KOPT-K1 (cell line): ENCODE data around the gene FAM124B.
"Not testable (repeated sequence)": the region's sequence is repeated elsewhere in the genome, so short reads cannot be mapped to it uniquely, and the experiment has no call there.

Source experiments
- H3K27ac ChIP-seq: fragments of 200-600 bp; sonication (generic); 2 replicates; pipeline ENCODE4 v1.5.1; 2016; ENCODE audit warnings: antibody characterized with exemption, mild to moderate bottlenecking, low read depth, low read length; ENCODE audit not compliant: poor library complexity, severe bottlenecking
- H3K36me3 ChIP-seq: fragments of 200-600 bp; sonication (generic); 2 replicates; pipeline ENCODE4 v1.5.1; 2017; ENCODE audit warnings: antibody characterized with exemption, mild to moderate bottlenecking, low read length, moderate library complexity; ENCODE audit not compliant: insufficient read depth
- H3K9me3 ChIP-seq: fragments of 200-600 bp; sonication (generic); 2 replicates; pipeline ENCODE4 v1.5.1; 2017; ENCODE audit warnings: antibody characterized with exemption, low read length, mild to moderate bottlenecking; ENCODE audit not compliant: insufficient read depth, poor library complexity, severe bottlenecking

Gene FAM124B

GRCh38 chr2:224400886-224401632 lies 848 bp downstream of the FAM124B start:
- peaks cover 13% of the 10 kb centered on the region for H3K9me3 ChIP-seq
- H3K36me3 ChIP-seq: no peaks in the 10 kb centered on the region
- H3K27ac ChIP-seq: no peak overlapping the region

- peaks cover 7% of the 10 kb centered on the region for H3K9me3 ChIP-seq
- no peaks in the 10 kb centered on the region for H3K36me3 ChIP-seq
- H3K27ac ChIP-seq: no peak overlapping the region
These were observed 1.6 kb downstream of the FAM124B start for GRCh38 chr2:224400174-224400810.

- no peak overlapping the region for H3K27ac ChIP-seq
- H3K36me3 ChIP-seq: no peaks in the 10 kb centered on the region
- H3K9me3 ChIP-seq: peaks cover 7% of the 10 kb centered on the region
These were observed 3.6 kb downstream of the FAM124B start for GRCh38 chr2:224398289-224398688.

GRCh38 chr2:224397100-224397499 lies 4.8 kb downstream of the FAM124B start:
- not testable (repeated sequence) for H3K27ac ChIP-seq, H3K9me3 ChIP-seq, H3K36me3 ChIP-seq

- Histone ChIP-seq H3K9me3 (peaks cover 7% of the 10 kb centered on the region), H3K36me3 (no peaks in the 10 kb centered on the region), H3K27ac (no peak overlapping the region)
These were observed 6.1 kb downstream of the FAM124B start for GRCh38 chr2:224395620-224396390.

GRCh38 chr2:224393157-224393872 lies 8.6 kb downstream of the FAM124B start:
- no peak overlapping the region for H3K27ac ChIP-seq
- peaks cover 7% of the 10 kb centered on the region for H3K9me3 ChIP-seq
- no peaks in the 10 kb centered on the region for H3K36me3 ChIP-seq

- Histone ChIP-seq H3K9me3 (peaks cover 7% of the 10 kb centered on the region), H3K36me3 (no peaks in the 10 kb centered on the region), H3K27ac (no peak overlapping the region)
These were observed 9.4 kb downstream of the FAM124B start for GRCh38 chr2:224392545-224392944.

- H3K36me3 ChIP-seq: no peaks in the 10 kb centered on the region
- no peak overlapping the region for H3K27ac ChIP-seq
- no peaks in the 10 kb centered on the region for H3K9me3 ChIP-seq
These were observed 12.6 kb downstream of the FAM124B start for GRCh38 chr2:224389317-224389716.

- Histone ChIP-seq H3K27ac (no peak overlapping the region), H3K9me3 (no peaks in the 10 kb centered on the region), H3K36me3 (no peaks in the 10 kb centered on the region)
These were observed 15.0 kb downstream of the FAM124B start for GRCh38 chr2:224386876-224387275.

- Histone ChIP-seq H3K36me3 (no peaks in the 10 kb centered on the region), H3K9me3 (no peaks in the 10 kb centered on the region), H3K27ac (no peak overlapping the region)
These were observed 18.8 kb downstream of the FAM124B start for GRCh38 chr2:224382973-224383555.

GRCh38 chr2:224382280-224382647 lies 19.6 kb downstream of the FAM124B start:
- H3K27ac ChIP-seq, H3K36me3 ChIP-seq, H3K9me3 ChIP-seq: not testable (repeated sequence)

GRCh38 chr2:224381521-224382279 lies 20.2 kb downstream of the FAM124B start:
- H3K9me3 ChIP-seq: no peaks in the 10 kb centered on the region
- no peaks in the 10 kb centered on the region for H3K36me3 ChIP-seq
- H3K27ac ChIP-seq: no peak overlapping the region

- Histone ChIP-seq H3K27ac (no peak overlapping the region), H3K36me3 (no peaks in the 10 kb centered on the region), H3K9me3 (no peaks in the 10 kb centered on the region)
These were observed 21.9 kb downstream of the FAM124B start for GRCh38 chr2:224379986-224380385.

GRCh38 chr2:224379172-224379571 lies 22.7 kb downstream of the FAM124B start:
- no peaks in the 10 kb centered on the region for H3K9me3 ChIP-seq
- H3K27ac ChIP-seq: no peak overlapping the region
- H3K36me3 ChIP-seq: no peaks in the 10 kb centered on the region
